Mesenchymal stem cell (in vitro differentiated cells and primary cell): ENCODE data around the gene CACNA2D3.

Source experiments
- DNase-seq: peaks from one replicate; pipeline ENCODE4 v3.0.0-alpha.2; 2013
- H2AFZ ChIP-seq: one replicate; pipeline ENCODE4 v1.6.1; 2013; ENCODE audit warnings: low read depth, mild to moderate bottlenecking, control low read depth, inconsistent platforms, low read length, moderate library complexity
- H2AK5ac ChIP-seq: 2 replicates; pipeline ENCODE4 v1.6.1; 2013; ENCODE audit warnings: low read length, moderate library complexity, mild to moderate bottlenecking, inconsistent platforms; ENCODE audit not compliant: severe bottlenecking
- H2BK120ac ChIP-seq: one replicate; pipeline ENCODE4 v1.6.1; 2013; ENCODE audit warnings: low read depth, mild to moderate bottlenecking, inconsistent platforms, low read length, moderate library complexity
- H2BK12ac ChIP-seq, 2 experiments: one replicate each; pipeline ENCODE4 v1.6.1; 2013; ENCODE audit warnings: inconsistent platforms in 2 of 2, low read length in 2 of 2, mild to moderate bottlenecking in 2 of 2, moderate library complexity in 2 of 2, control low read depth in 1 of 2
- H2BK15ac ChIP-seq: one replicate; pipeline ENCODE4 v1.6.1; 2013; ENCODE audit warnings: mild to moderate bottlenecking, low read depth, inconsistent platforms; ENCODE audit not compliant: poor library complexity, severe bottlenecking
- H2BK5ac ChIP-seq: 2 replicates; pipeline ENCODE4 v1.6.1; 2013; ENCODE audit warnings: low read depth, mild to moderate bottlenecking, low read length, control low read depth, inconsistent platforms; ENCODE audit not compliant: poor library complexity, severe bottlenecking
- H3K14ac ChIP-seq, 2 experiments: one replicate each; pipeline ENCODE4 v1.6.1; 2013; ENCODE audit warnings: inconsistent platforms in 2 of 2, low read length in 2 of 2, control low read depth in 1 of 2, mild to moderate bottlenecking in 1 of 2, moderate library complexity in 1 of 2
- H3K18ac ChIP-seq, 2 experiments: one replicate each; pipeline ENCODE4 v1.6.1; 2013; ENCODE audit warnings: inconsistent platforms in 2 of 2, low read length in 2 of 2, control low read depth in 1 of 2, low read depth in 1 of 2, mild to moderate bottlenecking in 1 of 2
- H3K23ac ChIP-seq, 2 experiments: one replicate each; pipeline ENCODE4 v1.6.1; 2013; ENCODE audit warnings: inconsistent platforms in 2 of 2, low read length in 2 of 2, mild to moderate bottlenecking in 2 of 2, moderate library complexity in 2 of 2, control low read depth in 1 of 2
- H3K27ac ChIP-seq: 2 replicates; pipeline ENCODE4 v1.5.1; 2013; ENCODE audit warnings: mild to moderate bottlenecking, moderate library complexity, low read length, control low read depth, inconsistent platforms; ENCODE audit not compliant: poor library complexity, severe bottlenecking
- H3K27me3 ChIP-seq, 2 experiments: 2 replicates each; pipeline versions ENCODE4 v1.6.1 to v1.7.0; 2013; ENCODE audit warnings: low read length in 2 of 2, mild to moderate bottlenecking in 2 of 2, moderate library complexity in 2 of 2, control low read depth in 1 of 2, inconsistent platforms in 1 of 2; ENCODE audit not compliant: control insufficient read depth in 1 of 2, insufficient read depth in 1 of 2
- H3K36me3 ChIP-seq, 2 experiments: 2 replicates each; pipeline versions ENCODE4 v1.6.1 to v1.7.0; 2013; ENCODE audit warnings: low read length in 2 of 2, control low read depth in 1 of 2, inconsistent platforms in 1 of 2, low read depth in 1 of 2, mild to moderate bottlenecking in 1 of 2; ENCODE audit not compliant: insufficient read depth in 2 of 2, control insufficient read depth in 1 of 2
- H3K4ac ChIP-seq, 2 experiments: one replicate each; pipeline ENCODE4 v1.6.1; 2013; ENCODE audit warnings: inconsistent platforms in 2 of 2, low read length in 2 of 2, mild to moderate bottlenecking in 2 of 2, moderate library complexity in 2 of 2, control low read depth in 1 of 2, low read depth in 1 of 2
- H3K4me1 ChIP-seq: 2 replicates; pipeline ENCODE4 v1.6.1; 2013; ENCODE audit warnings: low read depth, low read length, control low read depth; ENCODE audit not compliant: control insufficient read depth, insufficient read depth
- H3K4me2 ChIP-seq: 2 replicates; pipeline ENCODE4 v1.6.1; 2013; ENCODE audit warnings: low read length, mild to moderate bottlenecking, inconsistent platforms; ENCODE audit not compliant: poor library complexity, severe bottlenecking
- H3K4me3 ChIP-seq, 2 experiments: 2 replicates each; pipeline versions ENCODE4 v1.5.1 to v1.7.0; 2013; ENCODE audit warnings: low read length in 2 of 2, mild to moderate bottlenecking in 2 of 2, control low read depth in 1 of 2, low read depth in 1 of 2; ENCODE audit not compliant: insufficient read depth in 1 of 2
- H3K79me1 ChIP-seq: replicated peaks from 2 replicates; pipeline ENCODE4 v1.6.1; 2013; ENCODE audit warnings: mild to moderate bottlenecking, control low read depth, low read length, inconsistent platforms; ENCODE audit not compliant: poor library complexity, severe bottlenecking
- H3K9ac ChIP-seq: 2 replicates; pipeline ENCODE4 v1.7.0; 2013; ENCODE audit warnings: mild to moderate bottlenecking, low read length, moderate library complexity
- H3K9me3 ChIP-seq: 2 replicates; pipeline ENCODE4 v1.7.0; 2013; ENCODE audit warnings: mild to moderate bottlenecking, low read length; ENCODE audit not compliant: control insufficient read depth
- H4K8ac ChIP-seq: one replicate; pipeline ENCODE4 v1.6.1; 2013; ENCODE audit warnings: inconsistent platforms, mild to moderate bottlenecking, low read length, moderate library complexity
- H4K91ac ChIP-seq: one replicate; pipeline ENCODE4 v1.6.1; 2013; ENCODE audit warnings: mild to moderate bottlenecking, low read length, inconsistent platforms
- WGBS: methylation state at CpG from one replicate; pipeline ENCODE4 v1.1.7; 2013; ENCODE audit warnings: mixed read lengths; 5-methylcytosine and 5-hydroxymethylcytosine counted together

CACNA2D3 gene

GRCh38 chr3:54235998-54236397 lies 113.6 kb downstream of the CACNA2D3 start:
- Histone ChIP-seq H3K4ac (no peak overlapping the region), H2BK12ac (no peak overlapping the region), H3K79me1 (no peaks in the 10 kb centered on the region), H3K27me3 (no peaks in the 10 kb centered on the region), H3K4me2 (no peak overlapping the region), H3K36me3 (no peaks in the 10 kb centered on the region), H2BK5ac (no peak overlapping the region), H3K9ac (no peak overlapping the region), H2AK5ac (no peak overlapping the region), H2AFZ (no peak overlapping the region), H3K27ac (no peak overlapping the region), H3K18ac (no peak overlapping the region), H4K8ac (no peak overlapping the region), H2BK120ac (no peak overlapping the region), H4K91ac (no peak overlapping the region), H3K9me3 (no peaks in the 10 kb centered on the region), H3K14ac (no peak overlapping the region), H3K4me1 (no peaks in the 10 kb centered on the region), H3K4me3 (no peak overlapping the region), H3K23ac (no peak overlapping the region), H2BK15ac (no peak overlapping the region)
- DNase-seq, result no peak
- 89% methylated on average over 3 of the region's 4 CpGs for WGBS

DNA sequence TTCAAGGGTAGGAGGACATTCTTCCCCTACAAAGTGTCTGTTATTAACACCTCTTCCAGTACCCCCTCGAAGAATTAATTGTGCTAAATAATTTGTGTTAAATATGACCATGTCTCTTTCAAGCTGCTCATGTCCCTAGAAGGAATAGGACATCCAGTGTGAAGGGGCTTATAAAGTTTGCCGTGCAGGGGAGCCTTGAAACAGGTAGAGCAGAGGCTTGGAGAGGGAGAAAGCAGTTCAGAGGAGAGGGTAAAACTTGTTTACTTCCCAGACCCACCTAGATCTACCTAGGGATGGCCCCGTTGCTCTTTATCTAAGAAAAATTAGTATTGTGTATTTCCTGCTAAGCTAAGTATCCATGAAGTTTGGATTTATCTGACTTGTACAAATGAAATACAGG lies 114.8 kb downstream of the CACNA2D3 start:
- Histone ChIP-seq H3K14ac (no peak overlapping the region), H3K23ac (no peak overlapping the region), H2AK5ac (no peak overlapping the region), H3K36me3 (no peaks in the 10 kb centered on the region), H3K4me2 (no peak overlapping the region), H3K4me3 (no peak overlapping the region), H3K27me3 (no peaks in the 10 kb centered on the region), H4K91ac (no peak overlapping the region), H2BK120ac (no peak overlapping the region), H2AFZ (no peak overlapping the region), H2BK5ac (no peak overlapping the region), H2BK15ac (no peak overlapping the region), H3K4me1 (no peaks in the 10 kb centered on the region), H3K4ac (no peak overlapping the region), H3K18ac (no peak overlapping the region), H4K8ac (no peak overlapping the region), H3K27ac (no peak overlapping the region), H3K9ac (no peak overlapping the region), H3K9me3 (no peaks in the 10 kb centered on the region), H2BK12ac (no peak overlapping the region), H3K79me1 (no peaks in the 10 kb centered on the region)
- 73% methylated on average over 1 of the region's 3 CpGs for WGBS
- no peak for DNase-seq

GRCh38 chr3:54237788-54238502 lies 115.6 kb downstream of the CACNA2D3 start:
- no peak overlapping the region for H2BK120ac ChIP-seq
- H3K23ac ChIP-seq, result no peak overlapping the region
- WGBS, result 46% methylated on average over 4 of the region's 4 CpGs

GRCh38 chr3:54240309-54240708 lies 118.0 kb downstream of the CACNA2D3 start:
- Histone ChIP-seq H2BK5ac (no peak overlapping the region), H3K14ac (no peak overlapping the region), H4K91ac (no peak overlapping the region), H2BK12ac (no peak overlapping the region), H3K4me1 (no peaks in the 10 kb centered on the region), H3K4me2 (no peak overlapping the region), H3K27me3 (no peaks in the 10 kb centered on the region), H3K4me3 (no peak overlapping the region), H3K4ac (no peak overlapping the region), H3K79me1 (no peaks in the 10 kb centered on the region), H2BK15ac (no peak overlapping the region), H3K18ac (no peak overlapping the region), H3K27ac (no peak overlapping the region), H3K9ac (no peak overlapping the region), H2AK5ac (no peak overlapping the region), H3K36me3 (no peaks in the 10 kb centered on the region), H2BK120ac (no peak overlapping the region), H4K8ac (no peak overlapping the region), H3K23ac (no peak overlapping the region), H2AFZ (no peak overlapping the region), H3K9me3 (no peaks in the 10 kb centered on the region)
- WGBS, result 78% methylated on average over 4 of the region's 4 CpGs
- no peak for DNase-seq

More at GRCh38 chr3:54237788-54238502, 115.6 kb downstream of the CACNA2D3 start:
- H3K4me1 ChIP-seq, result no peaks in the 10 kb centered on the region
- no peak overlapping the region for H3K4me2 ChIP-seq
- H2BK5ac ChIP-seq, result no peak overlapping the region
- no peak for DNase-seq
- no peaks in the 10 kb centered on the region for H3K36me3 ChIP-seq
- no peak overlapping the region for H3K27ac ChIP-seq
- no peaks in the 10 kb centered on the region for H3K79me1 ChIP-seq
- H3K18ac ChIP-seq, result no peak overlapping the region
- H2AK5ac ChIP-seq, result no peak overlapping the region
- no peak overlapping the region for H3K4me3 ChIP-seq
- H2BK12ac ChIP-seq, result no peak overlapping the region
- no peak overlapping the region for H2AFZ ChIP-seq
- no peak overlapping the region for H3K9ac ChIP-seq
- no peak overlapping the region for H3K14ac ChIP-seq
- H3K4ac ChIP-seq, result no peak overlapping the region
- H2BK15ac ChIP-seq, result no peak overlapping the region
- no peak overlapping the region for H4K91ac ChIP-seq
- H3K9me3 ChIP-seq, result no peaks in the 10 kb centered on the region
- H4K8ac ChIP-seq, result no peak overlapping the region
- H3K27me3 ChIP-seq, result no peaks in the 10 kb centered on the region
